H1 (cell line): Measurements from ENCODE around the gene NDFIP2. TPM values are rescaled to one million over a fixed set of nuclear protein-coding genes. Genes with fewer than 3 reads are reported as not detected.

Experiments
- CTCF ChIA-PET: fragments of 300-600 bp; sonication (Branson Sonifier 250); formaldehyde crosslinking; loops from one replicate; lab custom pipeline; 2021; ENCODE audit not compliant: partially characterized antibody; lab: Charles Lee
- POLR2A ChIA-PET: fragments of 300-600 bp; sonication (Branson Sonifier 250); formaldehyde crosslinking; loops from one replicate; lab custom pipeline; 2021; ENCODE audit warnings: inconsistent platforms; ENCODE audit not compliant: partially characterized antibody; lab: Charles Lee
- DNase-seq, 2 experiments: peaks; one replicate each; pipeline versions ENCODE4 v3.0.0 to v3.0.0-alpha.2; 2010 to 2022; ENCODE audit warnings: low spot score in 2 of 2, low read depth in 1 of 2, mixed read lengths in 1 of 2
- FAIRE-seq: peaks from 2 replicates; lab custom pipeline; 2011; peaks lifted over from hg19 to GRCh38; lab: Jason Lieb, UNC
- H2AFZ ChIP-seq: 2 replicates; pipeline ENCODE4 v1.8.1; 2012; ENCODE audit warnings: low read length, inconsistent platforms
- H2AK5ac ChIP-seq: 2 replicates; pipeline ENCODE4 v1.6.1; 2013; ENCODE audit warnings: low read depth, low read length
- H2BK120ac ChIP-seq: replicated peaks from 2 replicates; pipeline ENCODE3; 2013; ENCODE audit warnings: low read depth, low read length, inconsistent platforms
- H2BK12ac ChIP-seq: 2 replicates; pipeline ENCODE4 v1.6.1; 2013; ENCODE audit warnings: low read depth, low read length
- H2BK15ac ChIP-seq: 2 replicates; pipeline ENCODE4 v1.6.1; 2013; ENCODE audit warnings: low read length
- H2BK20ac ChIP-seq: 2 replicates; pipeline ENCODE4 v1.6.1; 2013; ENCODE audit warnings: low read length
- H2BK5ac ChIP-seq: 2 replicates; pipeline ENCODE4 v1.6.1; 2013; ENCODE audit warnings: low read depth, low read length
- H3K14ac ChIP-seq: 2 replicates; pipeline ENCODE4 v1.6.1; 2013; ENCODE audit warnings: inconsistent platforms; ENCODE audit not compliant: insufficient read length
- H3K18ac ChIP-seq: 2 replicates; pipeline ENCODE4 v1.6.1; 2013; ENCODE audit warnings: low read length; ENCODE audit errors: extremely low read depth
- H3K23ac ChIP-seq: 2 replicates; pipeline ENCODE4 v1.6.1; 2013; ENCODE audit warnings: inconsistent platforms; ENCODE audit not compliant: insufficient read length
- H3K23me2 ChIP-seq: 2 replicates; pipeline ENCODE4 v1.6.1; 2013; ENCODE audit warnings: low read depth, low read length
- H3K27ac ChIP-seq: 2 replicates; pipeline ENCODE4 v1.6.1; 2011; ENCODE audit warnings: low read depth, low read length, inconsistent platforms
- H3K27me3 ChIP-seq, 4 experiments: replicated peaks in 1 of 4; 1 replicate in 1 of 4; 2 replicates in 3 of 4; pipeline versions ENCODE4 v1.6.1 to v1.8.1; 2011 to 2013; ENCODE audit warnings: low read length in 3 of 4, mild to moderate bottlenecking in 3 of 4, inconsistent platforms in 2 of 4, mixed read lengths in 2 of 4, moderate library complexity in 1 of 4; ENCODE audit not compliant: control insufficient read depth in 3 of 4, insufficient read depth in 3 of 4; ENCODE audit errors: extremely low read depth in 1 of 4
- H3K36me3 ChIP-seq, 4 experiments: 2 replicates each; pipeline versions ENCODE4 v1.6.1 to v1.8.1; 2011 to 2013; ENCODE audit warnings: mild to moderate bottlenecking in 4 of 4, low read length in 3 of 4, moderate library complexity in 2 of 4, control low read depth in 1 of 4, inconsistent platforms in 1 of 4; ENCODE audit not compliant: insufficient read depth in 4 of 4, control insufficient read depth in 2 of 4
- H3K4ac ChIP-seq: replicated peaks from 2 replicates; pipeline ENCODE3; 2013; ENCODE audit warnings: low read length, low read depth, mixed read lengths, inconsistent platforms; ENCODE audit not compliant: insufficient read length
- H3K4me1 ChIP-seq, 4 experiments: replicated peaks in 1 of 4; 1 replicate in 1 of 4; 2 replicates in 3 of 4; pipeline versions ENCODE4 v1.6.1 to v1.8.1; 2011 to 2013; ENCODE audit warnings: low read length in 3 of 4, inconsistent platforms in 2 of 4, mixed read lengths in 1 of 4; ENCODE audit not compliant: insufficient read depth in 4 of 4, control insufficient read depth in 3 of 4
- H3K4me2 ChIP-seq, 2 experiments: 2 replicates each; pipeline versions ENCODE4 v1.6.1 to v1.8.1; 2011 to 2013; ENCODE audit warnings: low read depth in 2 of 2, low read length in 2 of 2, control low read depth in 1 of 2, inconsistent platforms in 1 of 2, mild to moderate bottlenecking in 1 of 2; ENCODE audit not compliant: insufficient read depth in 1 of 2
- H3K4me3 ChIP-seq, 4 experiments: fragments of 200-600, 300-600 bp in 1 of 4; sonication (generic), shearing (Covaris generic), sonication (Bioruptor Twin) in 1 of 4; 2 replicates each; pipeline versions ENCODE4 v1.5.1 to v1.8.1; 2011 to 2016; ENCODE audit warnings: low read length in 4 of 4, low read depth in 3 of 4, control low read depth in 2 of 4, inconsistent platforms in 2 of 4, mild to moderate bottlenecking in 2 of 4, mixed read lengths in 1 of 4, moderate library complexity in 1 of 4; ENCODE audit not compliant: insufficient read depth in 2 of 4; ENCODE audit errors: extremely low read depth in 1 of 4
- H3K56ac ChIP-seq: replicated peaks from 2 replicates; pipeline ENCODE3; 2013; ENCODE audit warnings: low read depth, mild to moderate bottlenecking, mixed read lengths, low read length, inconsistent platforms; ENCODE audit not compliant: insufficient read length
- H3K79me1 ChIP-seq: 2 replicates; pipeline ENCODE4 v1.6.1; 2013; ENCODE audit warnings: low read depth, low read length, control low read depth
- H3K79me2 ChIP-seq, 2 experiments: 2 replicates each; pipeline versions ENCODE4 v1.6.1 to v1.8.1; 2012 to 2013; ENCODE audit warnings: low read length in 2 of 2, mild to moderate bottlenecking in 2 of 2, inconsistent platforms in 1 of 2; ENCODE audit not compliant: insufficient read depth in 2 of 2, control insufficient read depth in 1 of 2
- H3K9ac ChIP-seq, 4 experiments: replicated peaks in 1 of 4; 1 replicate in 1 of 4; 2 replicates in 3 of 4; pipeline versions ENCODE4 v1.6.1 to v1.8.1; 2011 to 2013; ENCODE audit warnings: low read depth in 3 of 4, low read length in 3 of 4, control low read depth in 2 of 4, mild to moderate bottlenecking in 2 of 4, moderate library complexity in 2 of 4, inconsistent platforms in 1 of 4; ENCODE audit errors: extremely low read depth in 1 of 4
- H3K9me3 ChIP-seq, 2 experiments: 2 replicates each; pipeline versions ENCODE4 v1.6.1 to v1.8.1; 2012 to 2013; ENCODE audit warnings: mild to moderate bottlenecking in 2 of 2, moderate library complexity in 2 of 2, control low read depth in 1 of 2, inconsistent platforms in 1 of 2, low read depth in 1 of 2, low read length in 1 of 2, mixed read lengths in 1 of 2; ENCODE audit not compliant: insufficient read depth in 2 of 2
- H4K20me1 ChIP-seq, 2 experiments: replicated peaks in 1 of 2; 2 replicates each; pipeline versions ENCODE3 to v1.8.1; 2011 to 2013; ENCODE audit warnings: inconsistent platforms in 2 of 2, low read length in 2 of 2, mild to moderate bottlenecking in 1 of 2; ENCODE audit not compliant: insufficient read depth in 2 of 2, control insufficient read depth in 1 of 2
- H4K5ac ChIP-seq: 2 replicates; pipeline ENCODE4 v1.6.1; 2013; ENCODE audit warnings: low read length, low read depth, mixed read lengths, inconsistent platforms; ENCODE audit not compliant: insufficient read length
- H4K8ac ChIP-seq: 2 replicates; pipeline ENCODE4 v1.8.0; 2013; ENCODE audit warnings: mild to moderate bottlenecking, moderate library complexity, low read length, inconsistent platforms; ENCODE audit not compliant: insufficient read depth; ENCODE audit errors: extremely low read depth
- H4K91ac ChIP-seq: replicated peaks from 2 replicates; pipeline ENCODE3; 2013; ENCODE audit warnings: low read length, mixed read lengths, inconsistent platforms; ENCODE audit not compliant: insufficient read length
- CHD2 ChIP-seq: IDR thresholded peaks from 2 replicates; pipeline ENCODE4 v1.6.1; 2012; ENCODE audit warnings: low read length, improper control_type of control experiment
- EZH2 ChIP-seq: fragments of 200-600 bp; sonication (generic); IDR thresholded peaks from 2 replicates; pipeline ENCODE4 v1.7.1; 2012; ENCODE audit warnings: low read depth, mild to moderate bottlenecking, moderate library complexity, low read length, inconsistent platforms; ENCODE audit not compliant: severe bottlenecking
- SUZ12 ChIP-seq: fragments of 200-600 bp; sonication (generic); IDR thresholded peaks from 2 replicates; pipeline ENCODE4 v1.6.1; 2012; ENCODE audit warnings: mild to moderate bottlenecking, inconsistent platforms, low read length, moderate library complexity, mixed read lengths
- WGBS, 2 experiments: shearing (Covaris generic) in 1 of 2; methylation state at CpG; one replicate each; pipeline versions ENCODE4 v1.1.6 to v1.1.7; 2013 to 2015; ENCODE audit warnings: low lambda C conversion rate in 2 of 2, mixed read lengths in 2 of 2, inconsistent platforms in 1 of 2, low coverage in 1 of 2, missing lambda C conversion rate in 1 of 2; ENCODE audit not compliant: insufficient replicate concordance in 2 of 2, insufficient coverage in 1 of 2, insufficient read length in 1 of 2; ENCODE audit errors: extremely low coverage in 1 of 2, missing lambda C conversion rate in 1 of 2; 5-methylcytosine and 5-hydroxymethylcytosine counted together
- polyA plus RNA-seq, 7 experiments: library from polyadenylated mRNA; depleted of rRNA in 3 of 7; stranded (reverse) in 5 of 7; unstranded in 2 of 7; fragments of >200 nt in 5 of 7; fragments of 200-250 nt in 2 of 7; gene quantifications; 1 replicate in 5 of 7; 2 replicates in 1 of 7; 4 replicates in 1 of 7; pipeline versions ENCODE4 v1.2.1 to v1.2.3, GENCODE V29; 2011 to 2013; ENCODE audit warnings: missing spikeins in 2 of 7, mixed read lengths in 2 of 7
- total RNA-seq: library from RNA; stranded (reverse); fragmentation: NEBNext Ultra II Directional; extraction: Animal tissue kit (Norgen Biotek cat#: 25700); gene quantifications from 2 replicates; pipeline ENCODE4 v1.2.1, GENCODE V29; 2021

Gene NDFIP2
- total and polyA plus RNA-seq, 2 of the 8 experiments (the other 6 are each of a cell fraction or from before 2014, with no cell fraction given) = 11.1 to 32.9 TPM

- H2BK12ac ChIP-seq = no peak overlapping the region
- no peak overlapping the region for H3K18ac ChIP-seq
- H3K27ac ChIP-seq = no peak overlapping the region
- no peak overlapping the region for H3K23ac ChIP-seq
- H3K79me2 ChIP-seq = no peaks in the 10 kb centered on the region
- H4K91ac ChIP-seq = no peak overlapping the region
- no peak overlapping the region for H2AFZ ChIP-seq
- H2BK120ac ChIP-seq = no peak overlapping the region
- H3K4me2 ChIP-seq = no peak overlapping the region
- H3K56ac ChIP-seq = no peak overlapping the region
- 94% methylated on average over 2 of the region's 2 CpGs; no CpG with 5 or more reads in 1 of the 2 experiments for WGBS, 2 experiments
- no peak overlapping the region for H2BK15ac ChIP-seq
- H3K27me3 ChIP-seq = no peaks in the 10 kb centered on the region
- TF ChIP-seq CHD2 = no peak
- no peak for TF ChIP-seq SUZ12
- TF ChIP-seq EZH2 = no peak
- ChIA-PET POLR2A (no interaction called here), CTCF (interaction anchor here (1.3 kb wide), 1 partner anchor 130 kb away, joined by 3 read pairs; no protein-coding TSS in a partner anchor)
- DNase-seq = no peak
- no peak overlapping the region for H3K4ac ChIP-seq
- no peaks in the 10 kb centered on the region for H4K20me1 ChIP-seq
- H3K9me3 ChIP-seq = peaks cover 0 to 1% of the 10 kb centered on the region in 2 experiments; a peak in 1 of 4 replicates
- no peak overlapping the region for H2BK5ac ChIP-seq
- no peaks in the 10 kb centered on the region for H3K79me1 ChIP-seq
- no peak overlapping the region for H2AK5ac ChIP-seq
- no peaks in the 10 kb centered on the region for H3K4me1 ChIP-seq
- H3K23me2 ChIP-seq = no peaks in the 10 kb centered on the region
- no peak overlapping the region for H3K14ac ChIP-seq
- H4K8ac ChIP-seq = no peak overlapping the region
- FAIRE-seq = no peak
- no peak overlapping the region for H2BK20ac ChIP-seq
- H4K5ac ChIP-seq = no peak overlapping the region
- H3K4me3 ChIP-seq = no peak overlapping the region
- no peak overlapping the region for H3K9ac ChIP-seq
- no peaks in the 10 kb centered on the region for H3K36me3 ChIP-seq
Observed at GRCh38 chr13:79566118-79566517, 85.2 kb downstream of the NDFIP2 start.
